AG09319 (cell line): ENCODE results near the gene C2orf92.

Experiments used
- DNase-seq: peaks from one replicate; pipeline ENCODE4 v3.0.0-alpha.2; 2010; ENCODE audit warnings: low read depth; ENCODE audit errors: extremely low read depth
- TF ChIP-seq, protein P1 (sequence below): IDR thresholded peaks from 2 replicates; pipeline ENCODE4 v1.5.1; 2011; ENCODE audit warnings: low read depth, mild to moderate bottlenecking, inconsistent platforms, low read length, moderate library complexity

The C2orf92 gene

GRCh38 chr2:97701186-97701585, 31.7 kb downstream of the C2orf92 start:
- no peak for DNase-seq

GRCh38 chr2:97701851-97702465, 32.4 kb downstream of the C2orf92 start:
- TF ChIP-seq, protein P1, sequence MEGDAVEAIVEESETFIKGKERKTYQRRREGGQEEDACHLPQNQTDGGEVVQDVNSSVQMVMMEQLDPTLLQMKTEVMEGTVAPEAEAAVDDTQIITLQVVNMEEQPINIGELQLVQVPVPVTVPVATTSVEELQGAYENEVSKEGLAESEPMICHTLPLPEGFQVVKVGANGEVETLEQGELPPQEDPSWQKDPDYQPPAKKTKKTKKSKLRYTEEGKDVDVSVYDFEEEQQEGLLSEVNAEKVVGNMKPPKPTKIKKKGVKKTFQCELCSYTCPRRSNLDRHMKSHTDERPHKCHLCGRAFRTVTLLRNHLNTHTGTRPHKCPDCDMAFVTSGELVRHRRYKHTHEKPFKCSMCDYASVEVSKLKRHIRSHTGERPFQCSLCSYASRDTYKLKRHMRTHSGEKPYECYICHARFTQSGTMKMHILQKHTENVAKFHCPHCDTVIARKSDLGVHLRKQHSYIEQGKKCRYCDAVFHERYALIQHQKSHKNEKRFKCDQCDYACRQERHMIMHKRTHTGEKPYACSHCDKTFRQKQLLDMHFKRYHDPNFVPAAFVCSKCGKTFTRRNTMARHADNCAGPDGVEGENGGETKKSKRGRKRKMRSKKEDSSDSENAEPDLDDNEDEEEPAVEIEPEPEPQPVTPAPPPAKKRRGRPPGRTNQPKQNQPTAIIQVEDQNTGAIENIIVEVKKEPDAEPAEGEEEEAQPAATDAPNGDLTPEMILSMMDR, result no peak

More at GRCh38 chr2:97701186-97701585, 31.7 kb downstream of the C2orf92 start:
- TF ChIP-seq, protein P1, result no peak

DNA sequence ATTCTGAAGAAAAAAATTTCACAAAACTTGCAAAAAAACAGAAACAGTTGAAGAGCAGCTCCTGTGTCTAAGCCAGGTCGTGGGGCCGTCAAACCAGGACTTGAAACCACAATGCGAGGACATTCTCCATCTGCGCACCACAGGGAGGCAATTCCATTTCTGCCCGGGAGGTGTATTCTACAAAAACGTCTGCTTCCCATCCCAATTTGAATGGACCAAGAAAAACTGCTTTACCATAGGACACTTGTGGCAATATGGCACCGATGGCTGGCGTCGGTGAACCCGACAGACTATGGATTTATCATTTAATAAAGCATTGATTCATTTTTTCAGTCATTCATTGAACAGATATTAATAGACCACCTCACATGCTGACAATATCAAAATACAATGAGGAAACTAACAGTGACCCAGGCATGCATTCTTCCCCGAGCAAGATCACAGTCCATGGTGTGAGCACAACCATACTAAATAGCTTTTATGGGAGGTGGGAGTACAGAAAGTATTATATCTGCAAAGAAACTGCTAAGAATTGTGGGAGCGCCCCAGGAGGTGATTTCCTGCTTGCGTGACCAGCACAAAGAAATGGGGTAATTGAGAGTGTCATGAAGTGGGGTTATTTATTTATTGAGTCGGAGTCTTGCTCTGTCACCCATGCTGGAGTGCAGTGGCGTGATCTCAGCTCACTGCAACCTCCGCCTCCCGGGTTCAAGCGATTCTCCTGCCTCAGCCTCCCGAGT, 33.4 kb downstream of the C2orf92 start:
- TF ChIP-seq, protein P1, result no peak
- no peak for DNase-seq

More at GRCh38 chr2:97701851-97702465, 32.4 kb downstream of the C2orf92 start:
- no peak for DNase-seq

- TF ChIP-seq, protein P1, result no peak
- no peak for DNase-seq
Observed at GRCh38 chr2:97703741-97704140, 34.2 kb downstream of the C2orf92 start.

GRCh38 chr2:97704989-97705388, 35.5 kb downstream of the C2orf92 start:
- no peak for DNase-seq
- TF ChIP-seq, protein P1, result no peak

DNA sequence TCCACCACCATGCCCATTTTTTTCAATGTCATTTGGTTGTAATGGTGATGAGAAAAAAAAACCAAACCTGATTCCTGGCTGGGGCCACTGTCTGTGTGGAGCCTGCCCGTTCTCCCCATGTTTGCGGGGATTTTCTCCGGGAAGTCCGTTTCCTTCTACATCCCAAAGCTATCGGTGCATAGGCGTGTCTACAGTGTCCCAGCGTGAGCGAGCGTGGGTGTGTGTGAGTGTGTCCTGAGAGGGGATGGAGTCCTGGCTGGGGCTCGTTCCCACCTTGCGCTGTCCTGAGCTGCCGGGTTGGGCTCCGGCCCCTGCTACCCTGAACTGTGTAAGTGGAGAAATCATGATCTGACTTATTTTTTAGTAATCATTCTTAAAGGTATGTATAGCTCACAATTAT, 36.6 kb downstream of the C2orf92 start:
- TF ChIP-seq, protein P1, result no peak
- no peak for DNase-seq

GRCh38 chr2:97706708-97707345, 37.3 kb downstream of the C2orf92 start:
- TF ChIP-seq, protein P1, result no peak
- DNase-seq, result no peak
